SK-N-MC (cell line): ENCODE measurements around the gene ATRNL1.

ENCODE experiments used
- EZH2 ChIP-seq: fragments of 200-600 bp; sonication (generic); IDR thresholded peaks from one replicate; pipeline ENCODE4 v1.6.1; 2017; ENCODE audit warnings: antibody characterized with exemption
- POLR2AphosphoS5 ChIP-seq: IDR thresholded peaks from 2 replicates; pipeline ENCODE4 v1.6.1; 2012; ENCODE audit warnings: mild to moderate bottlenecking, low read depth, low read length, borderline replicate concordance

- TF ChIP-seq EZH2 (no peak), POLR2AphosphoS5 (no peak)
Observed at GRCh38 chr10:115902596-115902995, 809.4 kb downstream of the ATRNL1 start.
